ENCODE measurements around the gene DUT. TPM values are rescaled to one million over a fixed set of nuclear protein-coding genes. Genes with fewer than 3 reads are reported as not detected.
A peak's percentile ranks its signal among the peaks of the same experiment; 100 is the strongest.

DUT gene
- total RNA-seq, 1 experiment from 2014 or later, result 98.3 TPM

DNA sequence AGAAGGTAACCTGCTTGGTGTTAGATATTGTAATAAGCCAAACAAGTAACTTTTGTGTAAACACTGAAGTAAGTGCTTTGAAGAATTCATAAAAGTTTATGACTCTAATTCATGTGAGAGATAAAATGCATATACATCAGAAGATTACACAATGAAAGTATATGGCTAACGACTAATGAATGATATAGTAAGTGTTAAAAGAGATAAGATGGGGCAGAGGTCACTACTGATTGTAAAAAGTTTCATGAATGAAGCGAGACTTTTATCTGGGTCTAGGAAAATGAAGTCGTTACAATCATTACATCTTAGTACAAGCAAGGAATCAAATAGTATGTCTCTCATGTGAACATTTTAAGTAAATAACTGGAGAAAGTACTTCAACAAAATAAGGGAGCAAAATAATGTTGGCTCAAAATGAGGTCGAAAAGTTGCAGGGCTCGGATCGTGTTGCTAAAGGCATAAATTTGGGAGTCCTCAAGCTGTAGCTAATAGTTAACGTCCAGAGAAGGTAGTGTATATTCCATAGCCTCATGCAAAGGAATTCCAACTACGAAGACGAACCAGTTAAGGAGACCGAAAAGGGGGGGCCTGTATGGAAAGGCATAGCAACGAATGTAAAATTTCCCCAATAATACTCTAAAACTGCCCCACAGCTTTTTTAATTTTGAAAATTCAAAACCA is 984 bp upstream of the DUT start:
- no peak for DNase-seq (ENCODE audit: low read depth)

- peak; percentile 67 for DNase-seq (ENCODE audit: low read depth)
Measured at GRCh38 chr15:48331796-48332641, 790 bp downstream of the DUT start.

DNA sequence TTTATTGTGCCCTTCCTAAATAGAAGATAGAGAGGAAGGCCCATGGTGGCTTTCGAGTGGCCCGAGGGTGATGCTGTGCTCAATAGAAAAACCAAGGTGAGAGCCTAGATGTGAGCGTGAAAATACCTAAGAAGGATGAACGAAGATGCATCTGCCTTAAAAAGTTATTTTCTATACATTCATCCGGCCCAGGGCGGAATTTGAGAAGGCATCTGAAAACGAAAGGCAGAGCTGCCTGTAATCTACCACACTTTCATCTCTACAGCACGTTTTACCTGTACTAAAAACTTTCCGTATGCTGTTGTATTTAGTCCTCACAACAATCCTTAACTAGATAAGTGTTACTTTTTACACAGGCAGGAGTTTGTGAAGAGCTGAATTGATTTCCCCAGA is 1.4 kb downstream of the DUT start:
- no peak for DNase-seq (ENCODE audit: low read depth)

GRCh38 chr15:48333540-48333939 is 2.3 kb downstream of the DUT start:
- no peak for DNase-seq (ENCODE audit: low read depth)

DNA sequence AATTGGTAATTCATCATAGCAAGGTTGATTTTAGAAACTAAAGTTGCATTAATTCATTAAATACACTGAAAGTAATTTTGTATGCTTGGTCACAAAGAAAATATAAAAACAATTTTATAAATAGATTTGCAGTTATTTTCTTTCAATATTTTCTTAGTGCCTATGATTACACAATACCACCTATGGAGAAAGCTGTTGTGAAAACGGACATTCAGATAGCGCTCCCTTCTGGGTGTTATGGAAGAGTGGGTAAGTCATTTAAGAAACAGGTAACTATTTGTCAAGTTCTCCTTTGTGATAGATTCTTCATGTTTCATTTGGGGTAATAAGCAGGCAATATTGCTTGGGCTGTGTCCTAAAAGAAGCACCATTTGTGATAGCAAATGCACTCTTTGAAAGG is 3.0 kb downstream of the DUT start:
- no peak for DNase-seq (ENCODE audit: low read depth)

- DNase-seq (ENCODE audit: low read depth), result no peak
Measured at GRCh38 chr15:48336940-48337339, 5.7 kb downstream of the DUT start.

DNA sequence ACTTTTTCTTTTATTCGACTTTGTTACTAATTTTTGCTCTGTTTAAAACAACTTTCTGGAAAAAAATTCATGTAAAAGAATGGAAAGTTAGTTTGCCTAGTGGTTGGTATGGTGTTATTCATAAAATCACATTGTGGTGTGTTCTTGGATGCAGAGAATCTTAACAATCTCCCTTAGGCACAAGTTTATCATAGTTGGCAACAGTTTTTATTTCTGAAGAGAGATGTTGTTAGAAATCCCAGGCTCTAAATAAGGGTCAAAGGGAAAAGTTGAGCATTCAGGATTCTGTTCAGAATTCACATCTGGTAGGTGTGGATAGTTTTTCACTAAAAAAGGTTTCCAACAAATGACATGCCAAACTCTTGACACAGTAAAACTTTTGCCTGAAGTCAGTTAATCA is 6.4 kb downstream of the DUT start:
- DNase-seq (ENCODE audit: low read depth), result no peak

DNA sequence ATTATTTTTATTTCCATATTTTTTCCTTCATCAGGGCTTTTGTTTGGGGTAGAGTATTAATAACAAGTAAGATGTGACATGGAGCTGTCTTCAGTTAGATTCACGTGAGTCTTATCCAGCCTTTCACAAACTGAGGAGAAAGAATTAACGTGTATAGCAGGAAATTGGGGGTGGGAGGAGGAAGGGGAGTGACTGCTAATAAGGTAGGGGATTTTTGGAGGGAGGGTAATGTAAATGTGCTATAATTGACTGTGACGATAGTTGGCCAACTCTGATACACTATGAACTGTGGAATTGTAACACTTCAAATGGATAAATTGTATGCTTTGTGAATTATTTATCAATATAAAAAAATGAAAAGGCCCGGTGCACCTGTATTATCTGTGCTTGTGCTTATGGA is 8.9 kb downstream of the DUT start:
- no peak for DNase-seq (ENCODE audit: low read depth)

- DNase-seq (ENCODE audit: low read depth), result no peak
Measured at GRCh38 chr15:48343865-48344264, 12.6 kb downstream of the DUT start.

DNA sequence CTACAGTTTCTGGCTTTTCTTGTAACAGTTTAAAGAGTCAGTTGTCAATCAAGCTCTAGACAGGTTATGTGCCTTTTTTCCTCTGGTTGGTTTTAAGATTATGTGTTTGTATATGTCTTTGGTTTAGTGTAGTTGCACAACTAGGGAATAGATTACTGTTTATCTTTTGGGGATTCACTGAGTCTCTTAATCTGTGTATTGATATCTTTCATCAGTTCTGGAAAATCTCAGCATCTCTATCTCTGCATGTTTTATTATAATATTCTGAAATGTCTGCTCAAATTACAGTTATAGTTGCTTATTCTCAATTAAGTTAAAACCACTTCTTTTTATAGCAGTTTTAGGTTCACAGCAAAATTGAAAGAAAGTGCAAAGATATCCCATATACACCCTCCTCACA is 14.3 kb downstream of the DUT start:
- DNase-seq (ENCODE audit: low read depth), result no peak

GRCh38 chr15:48352474-48353072 is 21.3 kb downstream of the DUT start:
- peak; percentile 67 for DNase-seq (ENCODE audit: low read depth)

GRCh38 chr15:48354694-48355303 is 23.6 kb downstream of the DUT start:
- no peak for DNase-seq (ENCODE audit: low read depth)

DNA sequence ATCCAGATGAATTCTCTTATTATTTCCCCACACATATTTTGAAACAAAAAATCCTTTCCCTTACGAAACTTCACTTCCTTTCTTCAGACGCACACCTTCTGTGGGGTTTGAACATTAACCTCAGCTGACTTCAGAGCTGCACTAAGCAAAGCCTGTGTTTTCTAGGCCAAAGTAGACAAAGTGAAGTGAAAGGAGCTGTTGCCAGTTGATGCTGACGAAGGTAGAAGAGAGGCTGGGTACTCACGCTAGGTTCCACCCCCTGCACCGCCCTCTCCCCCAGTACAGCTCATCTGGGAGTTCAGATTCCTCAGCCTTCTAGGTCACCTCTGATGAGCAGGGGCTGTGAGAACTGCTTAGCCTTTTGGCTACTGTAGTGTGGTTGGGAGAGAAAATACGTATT is 24.1 kb downstream of the DUT start:
- DNase-seq (ENCODE audit: low read depth), result peak; percentile 12

DNA sequence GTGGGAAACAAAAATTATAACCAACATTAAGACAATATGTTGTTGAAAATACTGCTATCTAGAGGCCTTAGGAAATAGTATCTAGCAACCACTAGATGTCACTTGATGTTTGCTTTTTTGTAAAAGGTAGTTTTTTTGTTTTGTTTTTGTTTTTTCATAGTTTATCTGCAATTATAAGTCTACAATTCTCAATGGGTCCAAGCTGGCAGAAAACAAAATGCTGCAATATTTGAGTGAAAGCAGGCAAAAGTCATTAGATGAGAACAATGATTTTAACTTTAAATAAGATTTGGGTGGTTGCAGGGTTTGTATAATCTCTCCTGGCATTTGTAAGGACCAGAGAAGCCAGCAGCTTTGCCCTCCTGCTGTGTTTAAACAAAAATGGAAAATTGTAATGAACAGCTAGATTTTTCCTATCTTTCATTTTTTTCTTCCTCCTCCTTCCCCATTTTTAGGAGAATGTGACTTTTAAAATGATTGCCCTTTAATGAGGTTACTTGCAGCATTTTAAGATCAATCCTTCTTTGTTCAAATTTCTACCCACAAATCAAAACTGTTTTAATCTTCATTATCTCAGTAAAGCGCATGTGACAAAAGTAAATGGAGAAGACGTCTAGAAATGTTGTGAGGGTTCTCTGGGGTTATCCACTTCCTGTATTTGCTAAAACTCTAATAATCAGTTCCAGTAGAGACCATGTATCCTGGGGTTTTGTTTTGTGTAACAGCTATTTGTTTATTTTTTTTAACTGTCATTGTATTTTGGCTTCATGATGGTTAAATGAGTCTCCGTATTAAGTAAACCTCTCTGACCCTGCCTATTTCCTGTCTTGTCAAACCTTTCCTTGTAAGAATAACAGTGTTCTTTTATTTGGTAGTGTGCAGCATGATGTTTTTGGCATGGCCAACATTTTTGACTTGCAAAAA is 27.3 kb downstream of the DUT start:
- peak; percentile 43 for DNase-seq (ENCODE audit: low read depth)

DNA sequence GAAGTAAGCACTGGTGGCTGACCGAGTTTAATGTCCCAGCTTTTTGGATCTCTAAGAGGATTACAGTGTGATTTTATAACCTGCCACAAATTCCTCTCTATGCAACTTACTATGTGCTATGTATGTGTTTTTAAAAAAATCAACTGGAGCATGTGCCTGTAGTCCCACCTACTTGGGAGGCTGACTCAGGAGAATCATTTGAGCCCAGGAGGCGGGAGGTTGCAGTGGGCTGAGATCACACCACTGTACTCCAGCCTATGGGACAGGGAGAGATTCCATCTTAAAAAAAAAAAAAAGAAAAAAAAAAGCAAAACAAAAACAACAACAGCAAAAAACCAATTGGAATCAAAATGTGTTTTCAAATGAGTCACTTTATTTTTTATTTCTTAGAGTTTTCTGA is 29.6 kb downstream of the DUT start:
- DNase-seq (ENCODE audit: low read depth), result peak; percentile 65

- DNase-seq (ENCODE audit: low read depth), result peak; percentile 21
Measured at GRCh38 chr15:48361685-48362084, 30.5 kb downstream of the DUT start.

DNA sequence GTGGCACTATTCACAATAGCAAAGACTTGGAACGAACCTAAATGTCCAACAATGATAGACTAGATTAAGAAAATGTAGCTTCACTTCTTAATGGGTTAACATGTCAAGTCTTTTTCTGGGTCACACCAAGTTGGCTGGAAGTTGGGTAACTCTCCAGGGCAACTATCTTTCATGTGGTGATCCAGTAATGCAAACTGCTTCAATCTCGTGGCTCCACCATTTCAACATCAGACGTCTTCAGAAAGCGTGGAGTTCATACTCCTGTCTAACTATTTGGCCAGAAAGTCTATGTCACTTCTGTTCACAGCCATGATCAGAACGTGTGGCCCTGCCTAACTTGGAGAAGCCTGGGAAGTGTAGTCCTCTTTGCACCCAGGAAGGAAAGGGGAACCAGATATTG is 32.2 kb downstream of the DUT start:
- DNase-seq (ENCODE audit: low read depth), result no peak

DNA sequence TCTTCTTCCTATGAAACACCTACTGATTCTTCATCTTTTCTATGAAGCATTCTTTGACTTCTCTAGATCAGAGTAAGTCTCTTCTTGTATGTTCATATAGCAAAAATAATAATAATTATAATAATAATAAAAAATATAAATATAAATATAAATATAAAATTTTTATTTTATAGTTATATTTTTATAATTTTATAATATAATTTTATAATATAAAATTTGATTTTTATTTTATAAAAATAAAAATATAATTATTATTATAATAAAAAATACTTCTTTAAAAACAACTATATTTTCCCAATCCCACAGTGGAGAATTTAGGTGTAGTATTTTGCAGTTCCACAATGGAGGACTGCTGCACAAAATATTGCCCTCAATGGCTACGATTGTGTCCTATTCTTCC is 34.3 kb downstream of the DUT start:
- DNase-seq (ENCODE audit: low read depth), result no peak

DNA sequence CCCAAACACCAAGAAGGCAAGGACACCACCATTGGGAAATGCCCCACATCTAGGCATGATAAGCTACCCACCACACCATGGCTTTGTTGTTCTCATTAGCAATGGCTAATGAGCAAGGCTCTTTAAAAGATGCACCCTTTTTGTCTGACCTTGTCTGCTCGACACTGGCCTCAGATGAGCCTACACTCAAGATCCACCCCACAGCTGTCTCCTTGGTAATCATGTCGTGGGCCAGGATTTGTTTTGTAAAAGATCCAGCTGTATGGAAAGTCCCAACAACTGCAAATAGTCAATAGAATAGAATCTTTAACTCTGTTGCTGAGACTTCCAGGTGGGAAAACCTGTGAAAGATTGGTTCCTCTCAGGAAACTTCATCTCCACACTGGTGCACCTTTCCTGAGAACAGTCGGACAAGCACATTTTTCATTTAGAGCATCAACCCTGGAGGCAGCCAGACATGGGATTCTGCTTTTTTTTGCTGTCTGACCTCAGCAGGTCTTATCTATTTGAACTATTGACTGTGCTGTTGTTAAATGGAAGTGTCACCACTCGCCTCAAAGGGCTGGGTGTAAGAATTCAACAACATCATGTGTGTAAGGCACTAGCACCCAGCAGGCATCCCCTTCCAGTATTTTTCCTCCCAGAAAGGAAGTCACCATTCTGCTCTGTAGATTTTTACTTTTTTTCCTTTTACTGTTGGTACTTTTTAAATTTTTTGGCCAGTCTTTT is 35.5 kb downstream of the DUT start:
- no peak for DNase-seq (ENCODE audit: low read depth)

DNA sequence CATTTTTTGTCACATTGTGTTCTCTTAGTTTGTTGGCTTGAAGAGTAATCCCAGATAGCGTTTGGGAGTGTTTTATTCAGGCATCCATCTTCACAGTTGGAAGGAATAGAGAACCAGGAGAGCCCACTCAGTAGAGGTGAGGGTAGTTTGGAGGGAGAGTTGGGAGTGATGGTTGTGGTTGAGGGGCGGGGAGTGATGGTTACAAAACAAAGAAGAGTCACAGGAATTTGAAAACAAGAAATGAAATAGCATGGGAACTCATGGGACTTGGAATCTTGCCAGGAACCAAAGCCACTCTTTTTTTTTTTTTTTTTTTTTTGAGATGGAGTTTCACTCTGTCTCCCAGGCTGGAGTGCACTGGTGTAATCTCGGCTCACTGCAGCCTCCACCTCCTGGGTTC is 36.3 kb downstream of the DUT start:
- DNase-seq (ENCODE audit: low read depth), result peak; percentile 34

GRCh38 chr15:48370460-48370859 is 39.2 kb downstream of the DUT start:
- DNase-seq (ENCODE audit: low read depth), result peak; percentile 97

Data from LHCN-M2 (cell line).